Lower leg skin (tissue), 3 donors: Measurements from ENCODE around the gene ZIC4.

Experiments
- POLR2A ChIP-seq, 2 donors: fragments of 450-650 bp; IDR thresholded peaks; one replicate each; pipeline ENCODE4 v1.6.1; 2016 to 2017; ENCODE audit warnings: antibody characterized with exemption in 2 of 2, mild to moderate bottlenecking in 1 of 2, moderate library complexity in 1 of 2
- TF ChIP-seq, protein P1 (sequence below), 3 donors: fragments of 450-650 bp; IDR thresholded peaks; one replicate each; pipeline ENCODE4 v1.5.1; 2016; ENCODE audit warnings: antibody characterized with exemption in 3 of 3, mild to moderate bottlenecking in 3 of 3, moderate library complexity in 2 of 3

DNA sequence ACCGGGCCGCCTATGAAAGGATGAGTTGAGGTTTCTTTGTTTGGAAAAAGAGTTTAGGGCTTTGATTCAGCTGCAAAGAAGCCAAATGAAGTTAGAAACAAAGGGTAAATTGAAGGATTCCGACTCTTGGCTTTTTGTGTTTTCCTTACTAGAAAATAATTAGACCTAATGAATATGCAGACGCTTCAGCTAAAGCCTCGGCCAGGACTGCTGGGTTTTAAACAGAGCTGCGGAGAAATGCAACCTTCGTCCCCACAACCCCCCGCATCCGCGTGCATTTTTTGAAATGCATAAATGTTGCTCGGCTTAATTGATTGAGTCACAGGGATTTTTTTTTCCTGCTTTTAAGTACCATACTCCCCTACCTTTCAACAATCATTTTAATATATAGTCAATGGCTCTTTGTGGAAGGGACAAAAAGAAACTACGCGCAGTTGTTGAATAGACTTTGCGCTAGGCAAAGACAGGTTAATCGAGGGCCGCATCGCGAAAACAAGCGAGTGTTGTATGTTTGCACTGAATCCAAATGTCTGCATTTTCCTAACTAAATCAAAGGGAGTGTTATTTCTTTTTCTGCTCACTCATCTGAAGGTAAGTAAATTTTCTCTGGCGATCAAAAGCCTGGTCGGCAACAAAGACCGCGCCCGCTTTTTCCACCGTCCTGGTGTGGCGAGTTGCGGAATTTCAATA is 1.3 kb upstream of the ZIC4 start:
- TF ChIP-seq, protein P1, sequence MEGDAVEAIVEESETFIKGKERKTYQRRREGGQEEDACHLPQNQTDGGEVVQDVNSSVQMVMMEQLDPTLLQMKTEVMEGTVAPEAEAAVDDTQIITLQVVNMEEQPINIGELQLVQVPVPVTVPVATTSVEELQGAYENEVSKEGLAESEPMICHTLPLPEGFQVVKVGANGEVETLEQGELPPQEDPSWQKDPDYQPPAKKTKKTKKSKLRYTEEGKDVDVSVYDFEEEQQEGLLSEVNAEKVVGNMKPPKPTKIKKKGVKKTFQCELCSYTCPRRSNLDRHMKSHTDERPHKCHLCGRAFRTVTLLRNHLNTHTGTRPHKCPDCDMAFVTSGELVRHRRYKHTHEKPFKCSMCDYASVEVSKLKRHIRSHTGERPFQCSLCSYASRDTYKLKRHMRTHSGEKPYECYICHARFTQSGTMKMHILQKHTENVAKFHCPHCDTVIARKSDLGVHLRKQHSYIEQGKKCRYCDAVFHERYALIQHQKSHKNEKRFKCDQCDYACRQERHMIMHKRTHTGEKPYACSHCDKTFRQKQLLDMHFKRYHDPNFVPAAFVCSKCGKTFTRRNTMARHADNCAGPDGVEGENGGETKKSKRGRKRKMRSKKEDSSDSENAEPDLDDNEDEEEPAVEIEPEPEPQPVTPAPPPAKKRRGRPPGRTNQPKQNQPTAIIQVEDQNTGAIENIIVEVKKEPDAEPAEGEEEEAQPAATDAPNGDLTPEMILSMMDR (IDR thresholded peaks at IDR 0.05) = no peak
- no peak for TF ChIP-seq POLR2A (IDR thresholded peaks at IDR 0.05)
